Measurements from ENCODE around the gene MACF1. TPM values are rescaled to one million over a fixed set of nuclear protein-coding genes. Genes with fewer than 3 reads are reported as not detected.

Gene MACF1
- total RNA-seq, 1 experiment from 2014 or later, result 265 TPM

- Histone ChIP-seq H3K36me3 (ENCODE audit: insufficient read depth, low read length, poor library complexity, severe bottlenecking) (peaks cover 46% of the 10 kb centered on the region), H3K27ac (ENCODE audit: low read depth, low read length, poor library complexity, severe bottlenecking) (no peak overlapping the region), H3K27me3 (replicated peaks; ENCODE audit: insufficient read depth, low read depth, low read length, poor library complexity) (no peaks in the 10 kb centered on the region), H3K4me3 (ENCODE audit: low read depth, low read length, poor library complexity, severe bottlenecking) (no peak overlapping the region), H3K4me1 (ENCODE audit: insufficient read depth, low read length, poor library complexity, severe bottlenecking) (no peaks in the 10 kb centered on the region), H3K9me3 (ENCODE audit: low read depth, low read length, poor library complexity, severe bottlenecking) (no peaks in the 10 kb centered on the region)
- POLR2A ChIA-PET (ENCODE audit: low non-redundant PET), result no interaction called here
- intact Hi-C loops (cut with micrococcal nuclease; ENCODE audit: unreplicated experiment), result no loop called here
- CTCF ChIA-PET, result interaction anchor here (0.7 kb wide), 1 partner anchor 254 kb away, joined by 3 read pairs; no protein-coding TSS in a partner anchor
- no peak for TF ChIP-seq EZH2 (IDR thresholded peaks at IDR 0.05; ENCODE audit: borderline replicate concordance, low read depth, low read length, poor library complexity, severe bottlenecking)
- TF ChIP-seq CTCF (conservative IDR thresholded peaks at IDR 0.05; ENCODE audit: low read depth, low read length), result no peak
- BruUV-seq (replicated peaks), result no TSS peak
- no peak for DNase-seq (ENCODE audit: low spot score)
Measured at GRCh38 chr1:39352881-39353280, 148.4 kb downstream of the MACF1 start.

GRCh38 chr1:39354572-39354971 lies 150.1 kb downstream of the MACF1 start:
- DNase-seq (ENCODE audit: low spot score), result no peak
- H3K36me3 ChIP-seq (ENCODE audit: insufficient read depth, low read length, poor library complexity, severe bottlenecking), result peaks cover 50% of the 10 kb centered on the region

GRCh38 chr1:39358491-39358890 lies 154.0 kb downstream of the MACF1 start:
- Histone ChIP-seq H3K9me3 (ENCODE audit: low read depth, low read length, poor library complexity, severe bottlenecking) (no peaks in the 10 kb centered on the region), H3K36me3 (ENCODE audit: insufficient read depth, low read length, poor library complexity, severe bottlenecking) (peaks cover 49% of the 10 kb centered on the region), H3K27me3 (replicated peaks; ENCODE audit: insufficient read depth, low read depth, low read length, poor library complexity) (no peaks in the 10 kb centered on the region), H3K27ac (ENCODE audit: low read depth, low read length, poor library complexity, severe bottlenecking) (no peak overlapping the region), H3K4me3 (ENCODE audit: low read depth, low read length, poor library complexity, severe bottlenecking) (no peak overlapping the region), H3K4me1 (ENCODE audit: insufficient read depth, low read length, poor library complexity, severe bottlenecking) (no peaks in the 10 kb centered on the region)
- BruUV-seq (replicated peaks), result no TSS peak
- TF ChIP-seq CTCF (conservative IDR thresholded peaks at IDR 0.05; ENCODE audit: low read depth, low read length), result no peak
- TF ChIP-seq EZH2 (IDR thresholded peaks at IDR 0.05; ENCODE audit: borderline replicate concordance, low read depth, low read length, poor library complexity, severe bottlenecking), result no peak
- intact Hi-C loops (cut with micrococcal nuclease; ENCODE audit: unreplicated experiment), result no loop called here
- no peak for DNase-seq (ENCODE audit: low spot score)
- POLR2A ChIA-PET (ENCODE audit: low non-redundant PET), result no interaction called here
- CTCF ChIA-PET, result no interaction called here

More at GRCh38 chr1:39354572-39354971, 150.1 kb downstream of the MACF1 start:
- H3K27me3 ChIP-seq (replicated peaks; ENCODE audit: insufficient read depth, low read depth, low read length, poor library complexity), result no peaks in the 10 kb centered on the region
- no peak overlapping the region for H3K4me3 ChIP-seq (ENCODE audit: low read depth, low read length, poor library complexity, severe bottlenecking)
- H3K27ac ChIP-seq (ENCODE audit: low read depth, low read length, poor library complexity, severe bottlenecking), result no peak overlapping the region
- POLR2A ChIA-PET (ENCODE audit: low non-redundant PET), result no interaction called here
- no peaks in the 10 kb centered on the region for H3K9me3 ChIP-seq (ENCODE audit: low read depth, low read length, poor library complexity, severe bottlenecking)
- no TSS peak for BruUV-seq (replicated peaks)
- CTCF ChIA-PET, result interaction anchor here (0.6 kb wide), 1 partner anchor 142 kb away, joined by 5 read pairs; no protein-coding TSS in a partner anchor
- no peaks in the 10 kb centered on the region for H3K4me1 ChIP-seq (ENCODE audit: insufficient read depth, low read length, poor library complexity, severe bottlenecking)
- TF ChIP-seq EZH2 (IDR thresholded peaks at IDR 0.05; ENCODE audit: borderline replicate concordance, low read depth, low read length, poor library complexity, severe bottlenecking) (no peak), CTCF (conservative IDR thresholded peaks at IDR 0.05; ENCODE audit: low read depth, low read length) (peak; percentile 35; the same call in 1 of the 2 replicates)
- intact Hi-C loops (cut with micrococcal nuclease; ENCODE audit: unreplicated experiment), result no loop called here

Measured in A673 (cell line).